Hepatocyte (in vitro differentiated cells): ENCODE measurements around the gene SLC17A7. TPM values are rescaled to one million over a fixed set of nuclear protein-coding genes. Genes with fewer than 3 reads are reported as not detected.
A peak's percentile ranks its signal among the peaks of the same experiment; 100 is the strongest.

Experiments
- DNase-seq: peaks from one replicate; pipeline ENCODE4 v3.0.0-alpha.2; 2016; ENCODE audit warnings: low spot score
- H2AFZ ChIP-seq: fragments of 200-600 bp; sonication (generic); 2 replicates; pipeline ENCODE4 v1.6.0; 2016; ENCODE audit warnings: antibody characterized with exemption, mild to moderate bottlenecking
- H3K27ac ChIP-seq: fragments of 200-600 bp; sonication (generic); 2 replicates; pipeline ENCODE4 v1.5.1; 2016; ENCODE audit warnings: mild to moderate bottlenecking
- H3K27me3 ChIP-seq: fragments of 200-600 bp; sonication (generic); 2 replicates; pipeline ENCODE4 v1.6.1; 2016
- H3K36me3 ChIP-seq: fragments of 200-600 bp; sonication (generic); replicated peaks from 2 replicates; pipeline ENCODE4 v1.5.1; 2016; ENCODE audit warnings: low read depth; ENCODE audit not compliant: insufficient read depth
- H3K4me1 ChIP-seq: fragments of 200-600 bp; sonication (generic); 2 replicates; pipeline ENCODE4 v1.5.1; 2016; ENCODE audit warnings: mild to moderate bottlenecking, moderate library complexity; ENCODE audit not compliant: insufficient read depth
- H3K4me2 ChIP-seq: fragments of 200-600 bp; sonication (generic); 2 replicates; pipeline ENCODE4 v1.6.0; 2016
- H3K4me3 ChIP-seq: fragments of 200-600 bp; sonication (generic); 2 replicates; pipeline ENCODE4 v1.5.1; 2016; ENCODE audit warnings: mild to moderate bottlenecking
- H3K79me2 ChIP-seq: fragments of 200-600 bp; sonication (generic); 2 replicates; pipeline ENCODE4 v1.6.0; 2017; ENCODE audit warnings: mild to moderate bottlenecking
- H3K9me2 ChIP-seq: fragments of 200-600 bp; sonication (generic); replicated peaks from 2 replicates; pipeline ENCODE4 v1.6.0; 2017; ENCODE audit warnings: mild to moderate bottlenecking; ENCODE audit not compliant: insufficient read depth
- H3K9me3 ChIP-seq: fragments of 200-600 bp; sonication (generic); 2 replicates; pipeline ENCODE4 v1.5.1; 2016; ENCODE audit warnings: low read depth, mild to moderate bottlenecking
- H4K20me1 ChIP-seq: fragments of 200-600 bp; sonication (generic); 2 replicates; pipeline ENCODE4 v1.6.0; 2016; ENCODE audit warnings: mild to moderate bottlenecking; ENCODE audit not compliant: insufficient read depth, poor library complexity, severe bottlenecking
- CTCF ChIP-seq: fragments of 200-600 bp; sonication (generic); IDR thresholded peaks from 2 replicates; pipeline ENCODE4 v1.5.1; 2016; ENCODE audit warnings: antibody characterized with exemption, mild to moderate bottlenecking; ENCODE audit not compliant: poor library complexity
- EZH2 ChIP-seq: fragments of 200-600 bp; sonication (generic); IDR thresholded peaks from 2 replicates; pipeline ENCODE4 v1.6.1; 2016; ENCODE audit warnings: antibody characterized with exemption, mild to moderate bottlenecking, borderline replicate concordance
- EZH2phosphoT487 ChIP-seq: fragments of 200-600 bp; sonication (generic); IDR thresholded peaks from one replicate; pipeline ENCODE4 v1.6.1; 2018; ENCODE audit warnings: antibody characterized with exemption, mild to moderate bottlenecking, low read depth, moderate library complexity; ENCODE audit not compliant: unreplicated experiment, severe bottlenecking
- WGBS: methylation state at CpG from one replicate; pipeline ENCODE4 v1.1.6; 2016; ENCODE audit warnings: low lambda C conversion rate; ENCODE audit errors: missing lambda C conversion rate; 5-methylcytosine and 5-hydroxymethylcytosine counted together
- polyA plus RNA-seq: library from polyadenylated mRNA; unstranded; fragments of >200 nt; fragmentation: Nextera tagmentation; extraction: Ambion mirVana; gene quantifications from 2 replicates; pipeline ENCODE4 v1.2.1, GENCODE V29; 2016
- total RNA-seq: library from RNA; depleted of rRNA; stranded (reverse); fragments of >200 nt; gene quantifications from 2 replicates; pipeline ENCODE4 v1.2.3, GENCODE V29; 2014

The SLC17A7 gene
- total and polyA plus RNA-seq, 2 experiments from 2014 or later: 0.13 to 0.51 TPM

GRCh38 chr19:49431330-49431749 is 10.0 kb downstream of the SLC17A7 start:
- Histone ChIP-seq H3K79me2 (no peaks in the 10 kb centered on the region), H3K36me3 (no peaks in the 10 kb centered on the region), H3K4me1 (peaks cover 7% of the 10 kb centered on the region), H3K4me3 (no peak overlapping the region), H3K27me3 (peaks cover 99% of the 10 kb centered on the region), H3K9me3 (no peaks in the 10 kb centered on the region), H3K4me2 (no peak overlapping the region), H3K9me2 (no peaks in the 10 kb centered on the region), H3K27ac (no peak overlapping the region), H4K20me1 (no peaks in the 10 kb centered on the region), H2AFZ (no peak overlapping the region)
- 88% methylated on average over 11 of the region's 29 CpGs for WGBS
- no peak for TF ChIP-seq CTCF
- TF ChIP-seq EZH2: no peak
- no peak for TF ChIP-seq EZH2phosphoT487
- no peak for DNase-seq

- Histone ChIP-seq H3K27me3 (peaks cover 99% of the 10 kb centered on the region), H2AFZ (no peak overlapping the region), H3K9me2 (no peaks in the 10 kb centered on the region), H3K4me1 (peaks cover 7% of the 10 kb centered on the region), H3K36me3 (no peaks in the 10 kb centered on the region), H4K20me1 (no peaks in the 10 kb centered on the region), H3K4me2 (no peak overlapping the region), H3K79me2 (no peaks in the 10 kb centered on the region), H3K27ac (no peak overlapping the region), H3K4me3 (no peak overlapping the region), H3K9me3 (no peaks in the 10 kb centered on the region)
- DNase-seq: no peak
- TF ChIP-seq EZH2phosphoT487 (no peak), CTCF (peak; percentile 3), EZH2 (no peak)
- WGBS: 86% methylated on average over 28 of the region's 28 CpGs
These were observed 10.5 kb downstream of the SLC17A7 start for GRCh38 chr19:49430678-49431329.

GRCh38 chr19:49430172-49430677 is 11.1 kb downstream of the SLC17A7 start:
- no peak overlapping the region for H2AFZ ChIP-seq
- TF ChIP-seq EZH2 (no peak), EZH2phosphoT487 (no peak), CTCF (no peak)
- H3K4me1 ChIP-seq: peaks cover 7% of the 10 kb centered on the region
- no peak for DNase-seq
- H3K9me2 ChIP-seq: no peaks in the 10 kb centered on the region
- H3K79me2 ChIP-seq: no peaks in the 10 kb centered on the region
- H3K36me3 ChIP-seq: no peaks in the 10 kb centered on the region
- no peak overlapping the region for H3K4me3 ChIP-seq
- H3K27me3 ChIP-seq: peaks cover 99% of the 10 kb centered on the region
- H3K9me3 ChIP-seq: no peaks in the 10 kb centered on the region
- no peaks in the 10 kb centered on the region for H4K20me1 ChIP-seq
- WGBS: 88% methylated on average over 7 of the region's 9 CpGs
- no peak overlapping the region for H3K4me2 ChIP-seq
- H3K27ac ChIP-seq: no peak overlapping the region
